HG03457 (cell line): Measurements from ENCODE around the gene AEBP2.

Source experiments
- ATAC-seq: cut with Tn5 transposase; IDR thresholded peaks from one replicate; pipeline ENCODE4 v1.9.1; 2021; ENCODE audit warnings: moderate number of reproducible peaks; ENCODE audit not compliant: unreplicated experiment

Gene AEBP2

GRCh38 chr12:19498099-19498498 lies 58.8 kb downstream of the AEBP2 start:
- ATAC-seq: no peak

GRCh38 chr12:19499030-19499429 lies 59.7 kb downstream of the AEBP2 start:
- no peak for ATAC-seq

DNA sequence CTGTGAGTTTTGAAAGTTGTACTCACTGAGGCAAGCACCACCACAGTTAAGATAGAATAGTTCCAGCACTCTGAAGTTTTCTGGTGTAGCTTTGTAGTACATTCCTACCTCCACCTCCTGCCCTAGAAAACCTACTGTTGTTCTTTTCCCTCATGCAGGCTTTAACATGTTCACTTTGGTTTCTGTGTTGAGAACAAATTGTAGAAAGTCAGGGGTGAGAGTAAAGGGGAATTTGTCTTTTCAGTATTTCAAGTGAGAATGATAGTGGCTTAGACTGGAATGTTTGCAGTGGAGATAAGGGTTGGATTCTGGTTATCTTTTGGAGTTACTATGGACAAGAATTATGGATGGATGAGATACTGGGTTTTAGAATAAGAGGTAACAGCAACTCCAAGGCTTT lies 67.2 kb downstream of the AEBP2 start:
- no peak for ATAC-seq

GRCh38 chr12:19507823-19508222 lies 68.5 kb downstream of the AEBP2 start:
- ATAC-seq: no peak

GRCh38 chr12:19510461-19510860 lies 71.2 kb downstream of the AEBP2 start:
- no peak for ATAC-seq

DNA sequence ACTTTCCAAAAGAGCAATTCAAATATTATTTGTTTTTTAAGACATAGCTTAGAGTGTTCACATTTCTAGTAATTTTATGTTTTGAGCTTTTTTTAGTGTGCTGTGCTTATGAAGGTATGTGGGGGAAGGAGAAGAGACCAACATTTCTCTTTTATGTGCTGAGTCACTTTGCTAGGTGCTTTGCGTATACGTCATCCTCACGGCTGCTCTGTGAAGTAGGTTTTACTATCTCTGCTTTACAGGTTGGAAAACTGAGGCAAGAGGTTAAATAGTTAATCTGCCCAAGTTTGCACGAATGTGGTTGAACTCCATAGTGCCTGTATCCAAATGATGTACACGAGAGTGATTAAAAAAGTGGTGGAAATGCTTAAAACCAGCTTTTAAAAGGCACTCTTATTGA lies 75.9 kb downstream of the AEBP2 start:
- no peak for ATAC-seq

- ATAC-seq: no peak
These were observed 78.3 kb downstream of the AEBP2 start for GRCh38 chr12:19517583-19517982.

- ATAC-seq: no peak
These were observed 78.9 kb downstream of the AEBP2 start for GRCh38 chr12:19518209-19518608.

DNA sequence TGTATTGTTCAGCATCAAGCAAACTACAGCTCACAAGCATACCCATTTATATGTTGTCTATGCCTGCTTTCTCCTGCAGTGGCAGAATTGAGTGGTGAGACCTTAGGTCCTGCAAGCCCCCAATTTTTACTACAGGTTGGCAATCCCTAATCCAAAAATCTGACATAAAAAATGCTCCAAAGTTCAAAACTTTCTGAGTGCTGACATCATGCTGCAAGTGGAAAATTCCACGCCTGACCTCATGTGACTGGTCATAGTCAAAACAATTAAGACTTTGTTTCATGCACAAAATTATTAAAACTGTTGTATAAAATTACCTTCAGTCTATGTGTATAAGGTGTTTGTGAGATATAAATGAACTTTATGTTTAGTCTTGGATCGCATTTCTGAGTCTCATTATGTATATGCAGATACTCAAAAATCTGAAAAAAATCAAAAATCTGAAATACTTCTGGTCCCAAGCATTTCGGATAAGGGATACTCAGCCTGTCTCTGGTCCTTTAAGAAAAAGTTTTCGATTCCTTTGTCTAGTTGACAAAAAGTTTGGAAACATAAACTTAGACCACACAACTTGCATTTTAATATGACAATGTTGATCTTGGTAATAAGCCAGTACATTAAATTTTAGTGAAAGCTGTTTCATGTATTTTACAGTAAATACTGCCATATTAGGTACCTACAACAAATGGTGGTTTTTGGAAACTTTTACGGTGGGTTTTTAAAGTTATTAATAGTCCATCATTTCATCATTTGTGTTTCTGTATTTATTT lies 81.5 kb downstream of the AEBP2 start:
- ATAC-seq: no peak

GRCh38 chr12:19525274-19525673 lies 86.0 kb downstream of the AEBP2 start:
- no peak for ATAC-seq

GRCh38 chr12:19527866-19528265 lies 88.6 kb downstream of the AEBP2 start:
- ATAC-seq: no peak

GRCh38 chr12:19528750-19529149 lies 89.5 kb downstream of the AEBP2 start:
- no peak for ATAC-seq

DNA sequence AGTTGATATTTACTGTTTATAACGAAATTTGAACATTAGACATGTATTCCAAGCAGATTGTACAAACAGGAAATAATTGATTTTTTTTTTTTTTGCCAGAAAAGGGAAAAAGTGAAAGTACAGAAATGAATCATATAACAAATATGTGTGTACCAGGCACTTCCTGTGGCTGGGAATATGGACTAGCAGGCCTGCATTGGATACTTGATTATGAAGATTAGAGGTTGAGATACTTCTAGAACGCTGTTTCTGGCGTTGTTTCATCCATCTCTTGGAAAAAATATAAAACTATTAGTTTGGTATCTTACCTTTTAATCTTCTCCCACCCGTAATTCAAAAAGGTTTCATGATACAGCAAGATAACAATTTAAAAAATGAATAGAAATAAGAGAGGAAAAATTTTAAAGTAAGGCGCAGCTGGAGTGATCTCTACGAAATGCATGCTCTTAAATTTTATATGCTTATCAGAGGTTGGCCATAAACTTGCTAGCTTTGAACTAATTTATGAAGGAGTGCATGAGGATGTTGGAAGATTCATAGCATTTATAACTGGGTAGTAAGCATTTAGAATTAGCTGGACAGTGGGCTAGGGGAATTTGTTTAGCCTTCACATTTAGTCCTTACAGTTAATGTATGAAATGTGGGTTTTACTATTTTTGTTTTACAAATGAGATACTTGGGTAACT lies 90.8 kb downstream of the AEBP2 start:
- ATAC-seq: no peak

DNA sequence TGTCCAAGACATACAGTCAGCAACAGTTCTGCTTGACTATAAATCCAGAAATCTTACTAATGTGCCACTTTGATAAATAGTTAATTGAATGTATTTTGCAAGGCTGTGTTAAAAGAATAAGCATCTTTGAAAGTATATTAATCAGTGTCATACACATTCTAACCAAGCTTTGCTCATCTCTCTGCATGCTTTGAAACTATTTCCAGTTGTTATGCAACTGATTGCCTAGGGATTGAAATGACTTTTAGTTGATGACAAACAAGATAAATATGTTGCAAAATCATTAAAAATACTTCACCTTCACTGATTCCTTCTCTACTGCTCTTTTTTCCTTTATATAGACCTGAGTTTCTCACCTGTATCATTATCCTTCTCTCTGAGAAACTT lies 91.3 kb downstream of the AEBP2 start:
- ATAC-seq: no peak

- ATAC-seq: no peak
These were observed 94.3 kb downstream of the AEBP2 start for GRCh38 chr12:19533567-19533966.

DNA sequence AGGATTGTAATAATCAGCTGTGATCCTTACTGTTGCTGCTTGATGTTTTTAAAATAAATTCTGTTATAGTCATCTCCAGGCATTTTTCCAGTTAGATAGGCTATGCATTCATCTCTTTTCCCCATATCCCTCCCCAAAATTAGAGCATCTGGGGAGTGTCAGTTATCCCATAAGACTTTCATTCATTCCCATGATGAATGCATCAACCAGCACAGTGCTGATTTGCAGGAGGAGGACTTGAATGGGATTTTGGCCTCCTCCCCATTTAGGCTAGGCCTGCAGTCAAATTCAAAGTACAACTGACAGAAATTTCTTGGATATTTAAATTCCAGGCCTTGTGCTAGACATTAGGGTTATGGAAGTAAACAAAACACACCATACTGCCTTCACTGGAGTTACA lies 99.8 kb downstream of the AEBP2 start:
- ATAC-seq: no peak

- no peak for ATAC-seq
These were observed 100.5 kb downstream of the AEBP2 start for GRCh38 chr12:19539836-19540235.

DNA sequence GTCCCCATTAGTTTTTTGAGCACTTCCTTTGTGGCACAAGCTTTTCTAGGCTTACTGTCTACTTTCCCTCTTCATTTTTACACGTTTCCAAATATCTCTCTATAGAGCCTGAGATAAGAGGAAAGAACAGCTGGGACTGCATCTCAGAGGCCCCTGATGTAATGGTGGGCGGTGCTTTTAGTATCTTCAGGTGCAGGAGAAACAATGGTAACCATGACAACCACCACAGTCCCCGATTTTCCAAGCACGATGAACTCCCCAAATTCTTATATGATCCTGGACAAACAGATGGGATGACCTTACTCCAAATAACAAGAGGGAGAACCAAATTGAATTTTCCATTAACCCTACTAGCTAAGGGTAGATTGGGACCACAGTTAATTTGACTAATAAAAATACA lies 103.3 kb downstream of the AEBP2 start:
- no peak for ATAC-seq

- no peak for ATAC-seq
These were observed 105.1 kb downstream of the AEBP2 start for GRCh38 chr12:19544353-19544752.

GRCh38 chr12:19545301-19545700 lies 106.0 kb downstream of the AEBP2 start:
- no peak for ATAC-seq

- no peak for ATAC-seq
These were observed 106.7 kb downstream of the AEBP2 start for GRCh38 chr12:19546027-19546426.

DNA sequence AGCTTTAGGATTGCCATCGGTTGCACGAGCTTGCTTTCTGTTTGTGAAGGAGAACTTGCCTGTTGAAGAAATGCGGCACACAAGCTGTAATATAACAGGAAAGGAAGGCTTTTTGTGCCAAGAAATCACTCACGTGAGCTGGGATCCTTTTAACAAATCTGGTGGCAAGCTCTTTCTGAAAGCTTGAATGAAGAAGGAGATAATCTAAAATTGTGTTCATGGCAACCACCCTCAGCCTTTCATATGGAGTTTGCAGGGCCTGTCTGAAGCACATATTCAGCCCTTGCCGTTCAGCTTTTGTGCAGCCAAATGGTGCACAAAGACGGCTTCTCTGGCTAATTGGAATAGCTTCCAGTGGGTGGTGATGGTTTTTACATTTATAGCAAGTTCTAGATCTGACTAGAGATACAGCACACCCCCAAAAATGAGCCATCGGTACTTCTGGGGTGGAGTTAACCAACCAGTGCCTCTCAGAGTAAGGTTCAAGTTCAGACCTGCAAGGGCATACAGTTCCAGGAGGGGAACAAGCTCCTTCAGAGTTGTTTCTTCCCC lies 107.4 kb downstream of the AEBP2 start:
- no peak for ATAC-seq
